Kasumi-1 (cell line): ENCODE data around the gene CREBRF.
"Not testable (repeated sequence)": the region's sequence is repeated elsewhere in the genome, so short reads cannot be mapped to it uniquely, and the experiment has no call there.

Experiments used
- DNase-seq, 2 experiments: peaks; one replicate each; lab custom pipeline; 2025; lab: John Stamatoyannopoulos, UW

CREBRF gene

DNA sequence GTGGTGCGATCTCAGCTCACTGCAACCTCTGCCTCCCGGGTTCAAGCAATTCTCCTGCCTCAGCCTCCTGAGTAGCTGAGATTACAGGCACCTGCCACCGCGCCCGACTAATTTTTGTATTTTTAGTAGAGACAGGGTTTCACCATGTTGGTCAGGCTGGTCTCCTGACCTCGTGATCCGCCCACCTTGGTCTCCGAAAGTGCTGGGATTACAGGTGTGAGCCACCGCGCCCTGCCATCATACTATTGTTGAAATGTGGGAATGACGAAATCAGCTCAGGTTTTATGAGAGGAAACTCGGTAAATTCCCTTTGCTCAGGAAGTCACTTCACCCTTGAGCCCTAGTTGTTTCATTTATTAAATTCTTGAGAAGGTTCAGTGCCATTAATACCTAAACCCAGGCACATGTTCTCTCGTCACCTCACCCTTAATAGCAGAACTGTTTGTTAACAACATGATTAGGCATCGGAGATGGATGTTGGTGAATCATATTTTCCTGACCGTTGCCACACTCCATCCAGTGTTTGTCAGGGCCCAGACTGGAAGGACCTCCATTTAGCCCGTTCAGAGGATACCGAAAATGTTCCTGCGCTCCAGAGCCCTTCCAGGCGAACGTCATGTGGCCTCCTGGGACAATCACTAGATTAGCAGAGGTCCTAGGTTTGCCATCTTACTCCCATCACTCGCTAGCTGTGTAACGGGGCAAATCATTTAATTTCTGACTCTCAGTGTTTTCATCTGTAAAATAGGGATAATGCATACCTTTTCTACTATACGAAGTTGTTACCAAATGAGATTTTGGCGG is 20.0 kb upstream of the CREBRF start:
- no peak for DNase-seq

DNA sequence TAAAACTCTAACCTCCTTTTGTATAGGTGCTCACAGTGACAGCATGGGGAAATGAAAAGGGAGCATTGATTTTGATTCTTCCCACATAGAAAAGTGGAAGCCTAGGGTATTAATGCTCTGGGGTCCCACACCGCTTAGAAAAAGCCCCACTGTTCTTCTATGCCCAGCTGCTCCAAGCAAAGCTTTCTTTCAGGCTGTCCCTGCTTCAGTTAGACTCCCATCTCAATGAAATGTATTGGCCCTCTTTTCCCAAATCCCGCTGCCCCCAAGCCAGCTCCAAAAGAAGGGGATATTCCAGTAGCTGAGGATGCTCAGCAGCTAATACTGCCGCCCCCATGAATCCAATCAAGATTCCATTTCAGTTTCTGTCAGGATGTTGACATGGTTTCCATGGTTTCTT is 17.0 kb upstream of the CREBRF start:
- DNase-seq, result no peak

DNA sequence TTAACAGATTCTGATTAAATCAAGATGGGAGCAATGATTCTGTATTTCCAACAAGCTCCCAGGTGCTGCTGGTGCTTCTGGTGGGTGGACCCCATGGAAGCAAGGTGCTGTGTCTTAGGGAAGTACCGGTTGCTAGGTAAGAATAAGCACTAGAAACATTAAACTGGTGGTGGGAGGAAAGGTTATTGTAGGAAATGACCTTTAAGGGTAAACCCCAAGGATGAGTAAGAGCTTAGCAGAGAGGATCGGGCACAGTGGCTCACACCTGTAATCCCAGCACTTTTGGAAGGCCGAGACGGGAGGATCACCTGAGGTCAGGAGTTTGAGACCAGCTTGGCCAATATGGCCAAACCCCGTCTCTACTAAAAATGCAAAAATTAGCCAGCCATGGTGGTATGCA is 16.2 kb upstream of the CREBRF start:
- no peak for DNase-seq

DNA sequence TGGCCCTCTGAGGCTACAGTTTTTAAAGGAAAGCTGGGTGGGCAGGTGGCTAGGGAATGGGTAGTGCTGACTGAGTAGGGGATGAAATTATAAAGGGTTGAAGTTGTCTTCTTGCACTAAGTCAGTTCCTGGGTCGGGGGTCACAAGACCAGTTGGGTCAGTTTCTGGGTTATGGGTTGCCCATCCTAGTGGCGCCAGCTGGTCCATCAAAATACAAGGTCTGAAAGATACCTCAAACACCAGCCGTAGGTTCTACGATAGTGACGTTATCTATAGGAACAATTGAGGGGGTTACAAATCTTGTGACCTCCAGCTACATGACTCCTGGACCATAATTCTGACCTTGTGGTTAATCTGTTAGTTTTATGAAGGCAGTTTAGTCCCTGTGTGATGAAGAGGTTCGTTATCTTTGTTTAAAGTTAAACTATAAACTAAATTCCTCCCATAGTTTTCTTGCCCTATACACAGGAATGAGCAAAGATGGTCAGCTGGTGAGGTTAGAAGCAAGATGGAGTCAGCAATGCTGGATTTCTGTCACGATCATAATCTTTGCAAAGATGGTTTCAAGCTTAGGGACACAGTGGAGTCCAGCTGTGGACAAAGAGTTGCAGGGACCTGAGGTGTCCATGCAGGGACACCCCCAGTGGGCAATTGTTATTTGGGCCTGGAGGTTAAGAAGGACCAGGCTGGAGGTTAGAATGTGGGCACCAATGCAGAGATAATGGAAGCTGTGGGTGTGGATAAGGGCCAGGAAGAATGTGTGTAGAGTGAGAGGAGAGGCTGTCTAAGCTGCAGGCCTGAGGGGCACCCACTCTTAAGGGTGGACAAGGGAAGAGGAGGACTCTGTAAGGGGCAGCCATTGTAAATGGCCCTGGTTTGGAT is 14.0 kb upstream of the CREBRF start:
- DNase-seq, result no peak

DNA sequence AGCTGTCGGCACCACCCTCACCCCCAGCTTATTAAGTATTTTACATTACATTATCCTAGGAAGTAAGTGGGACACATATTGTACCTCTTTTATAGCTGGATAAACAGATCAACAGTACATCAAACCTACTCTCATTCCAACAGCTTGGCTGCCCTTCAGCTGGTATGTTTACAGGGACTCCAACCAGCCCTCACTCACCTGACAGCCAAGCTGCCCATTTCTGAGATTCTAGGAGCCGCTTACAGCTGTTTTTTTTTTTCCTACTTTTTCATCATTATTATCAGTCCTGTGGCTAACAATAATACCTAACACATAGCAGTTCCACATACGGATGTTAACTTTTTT is 13.4 kb upstream of the CREBRF start:
- no peak for DNase-seq

DNA sequence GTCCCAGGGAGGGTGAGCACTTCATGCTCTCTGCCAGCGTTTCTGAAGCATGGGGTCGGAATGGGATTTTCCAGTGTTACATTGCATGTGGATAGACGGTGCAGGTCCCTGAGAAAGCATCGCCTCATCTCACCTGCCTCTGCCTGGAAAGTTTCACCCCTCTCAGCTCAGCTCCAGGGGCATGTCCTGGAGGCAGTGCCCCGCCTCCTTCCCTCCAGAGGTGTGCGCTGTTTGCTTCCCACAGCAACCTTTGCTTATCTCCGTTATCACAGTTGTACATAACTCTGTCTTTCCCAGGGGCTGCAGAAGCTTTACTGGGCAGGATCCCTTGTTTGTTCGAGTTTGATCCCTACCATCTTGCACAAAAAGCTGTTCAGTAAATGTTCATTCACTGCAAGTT is 10.7 kb upstream of the CREBRF start:
- no peak for DNase-seq

DNA sequence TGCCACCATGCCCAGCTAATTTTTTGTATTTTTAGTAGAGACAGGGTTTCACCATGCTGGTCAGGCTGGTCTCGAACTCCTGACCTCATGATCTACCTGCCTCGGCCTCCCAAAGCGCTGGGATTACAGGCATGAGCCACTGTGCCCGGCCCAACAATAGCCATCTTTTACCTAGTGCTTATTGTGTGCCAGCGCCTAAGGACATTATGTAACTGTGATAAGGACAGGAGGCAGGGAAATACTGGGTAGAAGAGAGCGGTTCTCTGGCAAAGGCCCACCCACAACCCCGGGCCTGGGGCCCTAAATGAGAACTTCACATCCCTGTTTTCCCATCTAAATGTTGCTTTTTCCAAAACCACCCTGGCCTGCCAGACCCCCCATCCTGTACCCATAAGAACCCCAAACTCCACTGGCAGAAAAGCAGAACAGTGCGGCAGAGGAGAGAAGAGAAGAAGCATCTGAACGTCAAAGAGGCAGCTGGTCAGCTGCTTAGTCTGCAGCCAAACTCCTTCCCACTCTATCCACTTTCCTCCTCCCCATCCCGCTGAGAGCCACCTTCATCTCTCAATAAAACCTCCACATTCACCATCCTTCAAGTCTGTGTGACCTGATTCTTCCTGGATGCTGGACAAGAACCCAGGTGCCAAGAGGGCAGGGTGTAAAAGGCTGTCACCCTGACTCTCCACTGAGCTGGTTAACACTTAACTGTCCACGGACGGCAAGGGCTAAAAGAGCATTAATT is 8.9 kb upstream of the CREBRF start:
- DNase-seq, result not testable (repeated sequence)

DNA sequence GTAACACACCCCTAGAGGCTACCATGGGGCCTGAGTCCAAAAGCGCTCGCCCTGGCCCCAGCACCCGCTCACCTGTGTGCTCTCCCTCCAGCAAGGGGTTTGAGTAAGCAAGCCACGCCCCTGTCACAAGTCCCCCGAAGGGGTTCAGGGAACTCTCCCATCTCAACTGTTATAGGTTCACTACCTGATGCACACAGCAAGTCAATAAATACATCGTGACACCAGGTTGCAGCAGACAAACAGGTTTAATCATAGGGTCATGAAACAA is 8.4 kb upstream of the CREBRF start:
- DNase-seq, result no peak

DNA sequence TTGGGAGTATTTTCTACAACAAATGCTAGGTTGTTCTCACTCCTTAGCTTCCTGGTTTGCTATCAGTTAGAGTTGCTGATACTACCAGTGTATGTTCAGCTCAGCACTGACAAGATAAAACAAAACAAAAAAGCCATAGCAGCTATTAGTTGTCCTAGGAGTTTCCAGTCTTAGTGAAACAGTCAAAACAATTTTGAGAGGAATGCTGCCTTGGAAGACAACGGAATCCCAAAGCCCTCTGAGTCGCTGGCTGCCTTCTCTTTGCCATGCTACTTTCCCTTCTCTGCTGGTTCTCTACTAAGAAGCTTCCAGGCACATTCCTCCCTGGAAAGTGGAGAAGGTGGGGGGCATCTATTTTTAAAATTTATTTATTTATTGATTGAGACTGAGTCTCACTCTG is 5.4 kb upstream of the CREBRF start:
- no peak for DNase-seq

DNA sequence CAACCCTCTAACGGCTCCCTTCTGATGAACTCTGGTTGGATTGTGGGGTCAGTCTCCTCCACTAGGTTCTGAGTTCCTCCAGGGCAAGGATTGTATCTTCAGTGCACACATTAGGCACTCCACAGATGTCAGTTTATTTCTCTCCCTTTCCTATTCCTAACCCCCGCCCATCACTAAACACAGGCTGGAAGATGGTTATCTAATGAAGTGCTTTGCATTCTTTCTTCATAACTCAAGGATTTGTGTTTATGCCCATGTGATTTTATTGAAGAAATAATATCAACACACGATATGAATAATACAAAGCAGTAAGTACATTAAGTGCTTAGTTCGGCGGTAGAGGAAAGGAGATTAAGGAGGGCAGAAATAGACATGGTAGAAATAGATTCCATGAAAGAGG is 4.4 kb upstream of the CREBRF start:
- no peak for DNase-seq

DNA sequence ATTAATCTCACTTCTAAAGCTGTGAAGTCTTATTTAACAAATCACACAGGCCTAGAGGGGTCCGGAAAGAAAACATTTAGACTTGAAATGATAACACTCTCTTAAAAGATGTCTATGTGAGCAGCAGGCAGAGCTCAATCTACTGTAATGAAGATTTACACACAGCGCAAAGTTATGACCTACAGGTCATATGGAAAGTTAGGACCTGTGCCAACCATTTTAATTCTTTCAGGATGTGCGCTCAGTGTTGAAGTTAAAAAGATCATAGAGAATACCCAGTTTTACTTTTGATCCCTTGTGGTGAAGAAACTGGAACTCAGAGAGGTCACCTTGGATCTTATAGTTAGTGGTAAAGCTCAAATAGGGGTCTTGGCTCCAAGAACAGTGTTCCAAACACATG is 3.1 kb upstream of the CREBRF start:
- no peak for DNase-seq

DNA sequence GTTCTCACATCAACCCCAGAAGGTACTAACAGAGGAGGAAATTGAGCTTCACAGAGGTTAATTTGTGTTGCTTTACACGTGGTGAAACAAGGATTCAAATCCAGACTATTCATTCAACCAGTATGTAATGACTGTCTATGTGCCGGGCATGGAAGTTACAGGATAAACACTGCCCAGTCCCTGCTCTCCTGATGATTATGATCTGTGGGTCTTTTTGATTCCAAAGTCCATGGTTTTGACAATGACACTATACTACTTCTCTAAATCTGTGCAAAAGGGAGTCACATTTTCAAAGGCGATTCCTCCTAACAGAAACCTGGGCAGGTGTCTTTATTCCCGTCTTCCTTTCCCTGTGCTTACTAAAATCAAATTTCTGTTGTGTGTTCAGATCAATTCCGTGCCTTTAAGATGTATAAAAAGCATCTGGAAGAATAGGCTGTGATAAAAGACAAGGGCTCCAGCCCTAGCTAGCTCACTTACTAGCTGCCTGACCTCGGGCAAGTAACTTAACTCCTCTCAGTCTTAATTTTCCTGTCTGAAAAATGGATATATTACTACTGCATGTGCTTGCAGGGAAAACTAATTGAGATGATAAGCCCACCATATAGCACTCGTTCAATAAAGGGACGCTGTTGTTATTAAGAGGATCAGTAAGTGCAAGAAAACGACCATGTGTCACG is 970 bp upstream of the CREBRF start:
- no peak for DNase-seq

DNA sequence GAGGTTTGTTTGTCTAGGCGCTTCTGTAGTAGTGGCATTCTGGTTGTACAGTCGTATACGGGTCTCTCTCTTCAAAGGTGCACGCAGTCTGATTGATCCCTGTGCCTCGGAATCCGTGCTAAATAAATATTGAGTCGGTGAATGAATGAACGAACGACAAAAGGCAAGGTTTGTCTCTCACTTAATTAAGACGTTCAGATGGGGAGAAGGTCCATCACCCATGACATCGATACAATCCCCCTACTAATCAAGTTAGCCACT is 500 bp upstream of the CREBRF start:
- peak in 1 of 2 experiments; percentile 45 for DNase-seq

DNA sequence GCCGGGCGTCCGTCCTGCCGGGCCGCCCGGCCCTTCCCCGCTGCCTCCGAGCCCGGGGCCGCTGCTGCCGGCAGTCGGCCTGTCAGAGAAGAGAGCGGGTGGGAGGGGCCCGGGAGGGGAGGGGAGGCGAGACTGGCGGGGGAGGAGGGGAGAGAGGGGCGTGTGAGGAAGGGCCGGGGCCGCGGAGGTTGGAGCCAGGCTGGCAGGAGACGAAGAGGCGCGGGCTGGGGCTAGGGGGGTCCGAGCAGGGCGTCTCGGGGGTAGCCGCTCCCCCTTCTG is 570 bp downstream of the CREBRF start:
- DNase-seq, result peak in 1 of 2 experiments; percentile 76

DNA sequence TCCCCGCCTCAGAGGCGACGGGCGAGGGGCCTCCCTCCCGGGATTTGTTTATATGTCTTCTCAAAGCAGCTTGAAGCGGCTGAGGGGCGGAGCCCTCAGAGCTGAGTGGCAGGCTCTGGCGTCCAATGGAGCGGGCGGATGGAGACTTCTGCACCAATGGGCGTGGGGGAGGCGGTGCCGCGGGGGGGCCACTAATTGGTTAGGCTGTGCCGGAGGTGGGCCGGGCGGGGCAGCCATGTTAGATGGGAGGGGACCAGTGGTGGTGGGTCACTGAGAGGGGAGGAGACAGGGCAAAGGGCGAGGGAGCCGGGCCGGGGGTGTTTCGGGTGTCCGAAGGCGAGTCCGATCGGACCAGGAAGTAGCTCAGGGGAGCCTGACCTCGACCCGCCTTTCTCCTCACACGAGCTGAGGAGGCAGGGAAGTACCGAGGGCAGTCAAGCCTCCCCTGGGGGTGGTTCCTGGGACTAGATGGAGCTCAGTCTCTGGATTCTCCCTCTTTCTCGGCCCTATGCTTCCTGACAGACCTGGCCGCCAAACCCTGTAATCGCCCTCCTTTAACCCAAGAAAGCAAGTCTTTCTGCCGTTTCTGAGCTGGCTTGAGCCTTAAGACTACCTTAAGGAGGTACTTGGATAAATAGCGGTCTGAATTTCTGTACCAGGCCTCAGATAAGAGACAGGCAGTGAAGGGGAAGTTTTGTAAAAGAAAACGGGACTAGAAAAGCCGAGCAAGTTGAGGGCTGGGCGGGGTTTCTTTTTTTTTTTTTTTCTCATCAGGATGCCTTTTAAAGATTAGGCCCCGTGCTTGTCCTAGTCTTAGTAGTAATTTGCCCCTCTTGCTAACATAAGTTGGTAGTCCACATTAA is 1.1 kb downstream of the CREBRF start:
- peak; percentile 91 to 93 for DNase-seq

DNA sequence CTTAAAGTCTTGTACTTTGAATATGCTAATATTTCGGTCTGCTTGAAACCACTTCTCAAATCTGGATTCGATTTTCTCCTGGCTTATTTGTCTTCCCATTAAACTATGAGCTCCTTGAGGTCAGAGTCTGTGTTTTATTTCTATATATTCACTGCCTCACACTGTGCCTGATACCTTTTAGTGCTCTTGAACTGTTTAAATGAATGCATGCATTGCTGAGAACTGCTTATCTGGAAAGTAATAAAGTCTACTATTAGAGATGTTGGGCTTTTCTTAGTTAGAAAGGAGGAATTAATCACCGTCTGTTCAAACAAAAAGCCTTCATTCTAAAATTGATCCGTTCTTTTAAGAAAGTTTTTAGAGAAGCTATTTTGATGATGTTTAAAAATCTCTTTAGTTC is 6.0 kb downstream of the CREBRF start:
- no peak for DNase-seq

DNA sequence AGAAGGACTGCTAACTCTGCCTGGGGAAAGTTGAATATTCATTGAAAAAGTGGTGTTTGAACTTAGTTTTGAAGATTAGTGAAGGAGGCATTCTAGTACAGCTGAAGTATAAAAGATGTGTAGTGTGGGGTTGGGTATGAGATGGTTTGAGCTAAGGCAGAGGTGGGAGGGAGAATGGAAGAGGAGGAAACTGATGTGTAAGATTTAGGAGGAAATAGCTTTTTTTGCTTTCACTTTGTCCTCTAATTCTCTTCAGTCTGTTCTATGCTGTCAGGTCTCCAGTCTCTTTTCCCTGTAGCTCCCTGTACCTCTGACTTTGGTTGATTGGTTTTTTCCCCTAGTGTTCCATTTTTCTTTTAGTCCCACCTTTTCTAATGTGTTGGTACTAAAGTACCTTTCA is 9.0 kb downstream of the CREBRF start:
- peak; percentile 14 to 27 for DNase-seq

DNA sequence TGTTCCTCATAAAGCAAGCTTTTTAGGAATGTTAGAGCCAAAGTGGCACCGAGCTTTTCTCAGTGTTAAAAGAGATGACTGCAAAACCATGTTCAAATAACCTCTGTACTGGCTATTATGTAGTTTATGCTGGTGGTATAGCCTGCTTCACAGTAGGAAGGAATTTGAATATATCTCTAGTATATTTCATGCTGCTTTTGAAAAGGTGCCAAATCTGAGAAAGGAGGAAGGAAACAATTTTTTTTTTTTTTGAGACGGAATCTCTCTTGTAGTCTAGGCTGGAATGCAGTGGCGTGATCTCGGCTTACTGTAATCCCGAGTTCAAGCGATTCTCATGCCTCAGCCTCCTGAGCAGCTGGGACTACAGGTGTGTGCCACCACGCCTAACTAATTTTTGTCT is 13.5 kb downstream of the CREBRF start:
- DNase-seq, result peak; percentile 25 to 28

DNA sequence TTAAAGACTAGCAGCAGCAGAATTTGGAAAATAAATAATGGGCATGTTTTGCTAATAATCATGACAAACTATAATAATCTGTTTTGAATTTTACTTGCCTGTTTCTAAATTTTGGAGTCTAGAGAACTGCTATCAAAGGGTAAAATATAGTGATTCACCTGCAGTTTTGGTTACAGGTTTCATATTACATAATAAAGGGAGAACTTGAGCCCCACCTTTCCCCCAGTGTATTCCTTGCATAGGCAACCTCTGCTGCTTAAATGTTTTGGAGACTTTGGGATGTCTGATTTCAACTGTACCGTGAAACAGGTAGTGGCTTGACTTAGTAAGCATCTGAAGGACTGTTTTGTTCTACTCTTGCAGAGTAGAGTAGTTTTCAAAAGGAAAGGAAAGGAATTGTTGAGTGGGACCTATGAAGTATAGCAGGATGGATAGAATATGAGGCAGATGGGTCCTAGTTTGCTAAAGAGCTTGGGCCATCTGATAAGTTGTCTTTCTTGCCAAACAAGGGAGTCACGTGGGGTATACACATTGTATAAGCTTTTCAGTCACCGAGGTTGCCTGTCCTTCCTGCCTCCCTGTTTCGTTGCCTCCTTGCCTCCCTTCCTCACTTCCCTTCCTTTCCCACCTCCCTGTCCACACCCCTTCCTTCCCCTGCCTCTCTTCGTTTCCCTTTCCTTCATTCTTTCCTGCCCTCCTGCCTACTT is 19.1 kb downstream of the CREBRF start:
- no peak for DNase-seq

DNA sequence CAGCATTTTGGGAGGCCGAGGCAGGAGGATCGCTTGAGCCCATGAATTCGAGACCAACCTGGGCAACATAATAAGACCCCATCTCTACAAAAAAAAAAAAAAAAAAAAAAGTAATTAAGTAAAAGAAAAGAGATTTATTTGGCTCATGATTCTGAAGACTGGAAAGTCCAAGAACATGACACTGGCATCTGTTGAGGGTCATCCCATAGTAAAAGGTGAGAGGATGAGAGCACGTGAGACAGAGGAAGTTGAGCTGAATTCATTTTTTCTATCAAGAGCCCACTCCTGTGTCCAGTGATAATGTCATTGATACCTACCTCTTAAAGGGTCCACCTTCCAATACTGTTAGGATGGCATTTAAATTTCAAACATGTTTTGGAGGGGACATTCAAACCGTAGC is 19.8 kb downstream of the CREBRF start:
- no peak for DNase-seq

DNA sequence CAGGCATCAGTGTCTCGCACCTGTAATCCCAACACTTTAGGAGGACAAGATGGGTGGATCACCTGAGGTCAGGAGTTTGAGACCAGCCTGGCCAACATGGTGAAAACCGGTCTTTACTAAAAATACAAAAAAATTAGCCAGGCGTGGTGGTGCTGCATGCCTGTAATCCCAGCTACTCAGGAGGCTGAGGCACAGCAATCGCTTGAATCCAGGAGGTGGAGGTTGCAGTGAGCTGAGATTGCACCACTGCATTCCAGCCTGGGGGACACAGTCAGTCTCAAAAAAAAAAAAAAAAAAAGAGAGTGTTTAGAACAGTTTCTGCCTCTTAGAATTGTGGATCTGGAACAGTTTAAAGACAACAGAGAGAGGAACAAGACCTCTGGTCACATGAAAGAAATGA is 20.3 kb downstream of the CREBRF start:
- DNase-seq, result not testable (repeated sequence)
